Muscle of arm (tissue), 12 donors: ENCODE data around the gene GCK. TPM values are rescaled to one million over a fixed set of nuclear protein-coding genes. Genes with fewer than 3 reads are reported as not detected.

Experiments
- DNase-seq: peaks from one replicate; pipeline ENCODE4 v3.0.0-alpha.2; 2013
- polyA plus RNA-seq, 12 donors: library from polyadenylated mRNA; unstranded; fragments of 120-200 nt; gene quantifications; one replicate each; pipeline ENCODE4 v1.2.1, GENCODE V29; 2013; ENCODE audit not compliant: insufficient read length in 12 of 12

GCK gene
- polyA plus RNA-seq, 12 donors, result 1.7 to 5.7 (median 3.8) TPM; not detected in 2

DNA sequence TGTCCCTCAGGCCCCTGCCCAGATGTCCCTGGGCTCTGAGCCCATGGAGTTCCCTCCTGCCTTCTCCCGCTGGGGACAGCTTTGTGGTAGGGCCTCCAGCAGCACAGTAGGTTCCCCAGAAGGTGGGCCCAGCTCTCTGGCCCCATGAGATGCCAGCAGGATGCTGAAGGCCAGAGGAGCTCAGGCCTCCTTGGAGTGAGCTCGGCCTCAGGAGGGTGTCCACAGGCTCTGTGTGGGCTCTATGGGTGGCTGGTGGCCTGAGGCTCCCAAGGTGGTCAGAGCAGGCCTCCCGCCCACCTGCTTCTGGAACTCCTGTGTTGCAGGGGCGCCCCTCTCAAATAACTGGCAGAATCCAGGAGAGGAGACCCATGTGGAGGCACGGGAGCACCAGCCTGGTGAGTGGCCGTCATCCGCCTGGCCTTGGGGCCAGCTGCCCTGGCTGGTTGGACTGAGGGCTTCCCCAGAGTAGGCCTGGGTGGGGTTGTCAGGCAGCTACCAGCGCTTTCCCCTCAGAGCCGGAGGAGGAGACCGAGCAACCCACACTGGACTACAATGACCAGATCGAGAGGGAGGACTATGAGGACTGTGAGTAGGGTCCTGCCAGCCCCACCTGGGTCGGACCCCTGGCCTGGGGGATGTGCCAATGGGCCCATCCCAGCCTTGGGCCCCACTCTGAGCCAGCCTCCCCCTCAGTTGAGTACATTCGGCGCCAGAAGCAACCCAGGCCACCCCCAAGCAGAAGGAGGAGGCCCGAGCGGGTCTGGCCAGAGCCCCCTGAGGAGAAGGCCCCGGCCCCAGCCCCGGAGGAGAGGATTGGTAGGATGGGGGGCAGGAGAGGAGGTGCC, 81.9 kb downstream of the GCK start:
- no peak for DNase-seq

DNA sequence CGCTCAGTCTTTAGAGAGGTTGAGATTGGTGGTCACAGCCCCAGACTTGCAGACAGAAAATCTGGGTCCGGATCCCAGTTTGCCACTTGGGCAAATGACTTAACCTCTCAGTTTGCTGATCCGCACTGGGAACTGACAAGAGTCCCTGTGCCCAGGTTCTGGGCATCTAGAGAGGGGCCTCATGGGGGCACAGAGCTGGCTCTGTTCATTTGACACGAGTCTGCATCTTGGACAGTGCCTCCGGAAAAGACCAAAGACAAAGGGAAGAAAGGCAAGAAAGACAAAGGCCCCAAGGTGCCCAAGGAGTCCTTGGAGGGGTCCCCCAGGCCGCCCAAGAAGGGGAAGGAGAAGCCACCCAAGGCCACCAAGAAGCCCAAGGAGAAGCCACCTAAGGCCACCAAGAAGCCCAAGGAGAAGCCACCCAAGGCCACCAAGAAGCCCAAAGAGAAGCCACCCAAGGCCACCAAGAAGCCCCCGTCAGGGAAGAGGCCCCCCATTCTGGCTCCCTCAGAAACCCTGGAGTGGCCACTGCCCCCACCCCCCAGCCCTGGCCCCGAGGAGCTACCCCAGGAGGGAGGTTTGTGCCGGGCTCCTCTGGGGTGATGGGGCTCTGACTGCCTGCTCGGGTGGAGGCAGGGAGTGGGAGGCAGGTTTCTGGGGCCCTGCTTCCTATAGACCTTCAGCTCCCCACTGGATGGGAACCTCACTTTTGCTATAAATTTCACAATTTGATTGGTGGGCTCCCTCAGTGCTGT, 82.8 kb downstream of the GCK start:
- no peak for DNase-seq

DNA sequence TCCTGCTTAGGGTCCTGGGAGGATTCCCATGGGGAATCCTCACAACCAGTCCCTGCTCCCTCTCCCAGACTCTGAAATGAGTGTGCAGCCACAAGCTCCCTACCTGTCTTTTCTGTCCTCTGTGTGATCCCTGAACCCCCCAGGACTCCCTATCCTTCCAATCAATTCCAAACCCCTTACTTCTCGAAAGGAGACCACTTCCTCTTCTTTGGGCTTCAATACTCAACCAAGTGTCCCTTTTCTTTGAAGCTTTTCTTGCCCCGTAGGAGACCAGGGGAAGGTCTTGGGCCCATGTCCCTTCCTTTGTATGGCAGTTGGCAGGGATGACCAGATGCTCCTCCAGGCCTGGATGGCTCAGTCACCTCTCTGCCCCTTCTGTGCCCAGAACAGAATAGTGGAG, 83.4 kb downstream of the GCK start:
- DNase-seq, result no peak

DNA sequence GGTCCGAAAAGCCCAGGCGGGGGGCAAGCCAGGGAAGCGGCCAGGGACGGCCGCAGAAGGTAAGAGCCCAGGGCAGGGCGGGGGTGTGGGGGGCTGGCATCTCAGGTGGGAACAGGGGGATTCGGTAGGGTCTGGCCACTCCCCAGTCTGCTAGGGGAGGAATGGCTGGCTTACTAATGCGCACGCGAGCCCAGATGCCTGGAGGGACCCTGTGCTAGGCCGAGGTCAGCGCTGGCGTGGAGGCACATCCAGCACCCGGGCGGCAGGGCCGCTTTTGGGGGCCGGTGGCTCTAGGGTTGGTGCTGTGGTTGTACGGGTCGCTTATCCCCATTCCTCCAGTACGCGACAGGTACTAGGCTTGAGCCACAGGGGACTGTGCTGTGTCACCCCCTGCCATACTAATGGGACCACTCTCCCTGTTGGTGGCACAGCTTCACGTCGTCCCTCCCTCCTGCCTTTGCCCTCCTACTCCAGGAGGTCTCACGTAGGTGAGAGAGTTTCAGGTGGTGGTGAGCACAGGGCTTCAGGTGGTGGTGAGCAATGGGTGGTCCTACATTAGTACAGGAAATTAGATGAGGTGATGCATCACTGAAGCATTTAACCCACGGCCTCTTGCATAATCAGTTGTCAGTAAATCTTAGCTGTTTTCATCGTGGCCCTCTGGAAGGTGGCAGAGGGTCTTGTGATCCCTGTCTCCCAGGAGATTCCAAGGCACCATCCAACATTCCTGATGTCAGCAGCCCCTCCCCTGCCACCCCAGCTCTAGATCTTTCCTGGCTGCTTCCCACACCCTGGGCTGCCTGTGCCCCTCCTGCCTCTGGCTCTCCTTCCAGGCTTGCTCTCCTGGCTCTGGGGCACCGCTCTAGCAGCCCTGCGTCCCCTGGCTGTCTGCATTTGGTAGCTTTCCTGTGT, 84.1 kb downstream of the GCK start:
- DNase-seq, result no peak

DNA sequence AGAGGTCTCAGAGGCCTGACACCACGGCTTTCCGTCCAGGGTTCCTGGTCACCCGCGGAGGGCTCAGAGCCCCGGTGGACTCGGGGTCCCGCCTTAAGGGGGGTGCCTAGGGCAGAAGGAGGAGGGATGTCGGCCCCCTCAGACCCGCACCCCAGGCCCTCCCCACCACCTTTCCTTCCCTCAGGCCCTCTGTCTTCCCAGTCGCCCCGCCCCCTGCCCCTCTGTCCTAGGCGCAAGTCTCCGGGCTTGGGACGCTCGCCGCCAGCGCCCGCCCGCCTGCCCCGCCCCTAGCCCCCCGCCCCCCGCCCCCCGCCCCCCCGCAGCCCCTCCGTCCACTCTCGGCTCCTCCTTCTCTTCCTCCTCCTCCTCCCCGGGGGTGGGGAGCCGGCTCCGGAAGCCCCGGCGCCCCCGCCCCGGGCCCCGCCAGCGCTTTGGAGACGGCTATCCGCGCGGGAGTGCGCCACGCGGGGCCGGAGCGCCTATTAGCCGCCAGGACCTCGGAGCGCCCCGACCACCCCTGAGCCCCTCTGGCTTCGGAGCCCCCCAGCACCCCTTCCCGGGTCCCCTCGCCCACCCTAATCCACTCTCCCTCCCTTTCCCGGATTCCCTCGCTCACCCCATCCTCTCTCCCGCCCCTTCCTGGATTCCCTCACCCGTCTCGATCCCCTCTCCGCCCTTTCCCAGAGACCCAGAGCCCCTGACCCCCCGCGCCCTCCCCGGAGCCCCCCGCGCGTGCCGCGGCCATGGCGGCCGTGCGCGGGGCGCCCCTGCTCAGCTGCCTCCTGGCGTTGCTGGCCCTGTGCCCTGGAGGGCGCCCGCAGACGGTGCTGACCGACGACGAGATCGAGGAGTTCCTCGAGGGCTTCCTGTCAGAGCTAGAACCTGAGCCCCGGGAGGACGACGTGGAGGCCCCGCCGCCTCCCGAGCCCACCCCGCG, 85.0 kb downstream of the GCK start, which contains the start of gene AEBP1:
Gene AEBP1, plus strand, starts transcription at position 423 of the 937 bp plus-strand sequence. Its CDS starts 321 bp downstream, at position 744.
- DNase-seq, result no peak

DNA sequence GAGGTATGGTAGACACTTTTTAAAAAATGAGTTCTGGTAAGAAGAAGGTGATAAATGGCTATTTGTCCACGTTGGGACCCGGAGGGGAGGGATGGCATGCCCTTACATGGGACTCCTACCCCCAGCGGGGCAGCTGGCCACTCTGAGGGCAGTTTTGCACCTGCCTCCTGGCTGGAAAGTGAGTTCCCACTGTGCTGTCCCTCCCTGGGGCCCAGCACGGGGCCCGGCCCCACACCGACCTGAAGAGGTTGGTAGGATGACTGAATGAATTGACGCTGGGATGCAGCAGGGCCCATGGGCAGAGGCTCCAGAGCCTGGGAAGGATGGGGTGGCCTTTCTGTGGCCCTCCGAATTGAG, 85.7 kb downstream of the GCK start:
- DNase-seq, result no peak

DNA sequence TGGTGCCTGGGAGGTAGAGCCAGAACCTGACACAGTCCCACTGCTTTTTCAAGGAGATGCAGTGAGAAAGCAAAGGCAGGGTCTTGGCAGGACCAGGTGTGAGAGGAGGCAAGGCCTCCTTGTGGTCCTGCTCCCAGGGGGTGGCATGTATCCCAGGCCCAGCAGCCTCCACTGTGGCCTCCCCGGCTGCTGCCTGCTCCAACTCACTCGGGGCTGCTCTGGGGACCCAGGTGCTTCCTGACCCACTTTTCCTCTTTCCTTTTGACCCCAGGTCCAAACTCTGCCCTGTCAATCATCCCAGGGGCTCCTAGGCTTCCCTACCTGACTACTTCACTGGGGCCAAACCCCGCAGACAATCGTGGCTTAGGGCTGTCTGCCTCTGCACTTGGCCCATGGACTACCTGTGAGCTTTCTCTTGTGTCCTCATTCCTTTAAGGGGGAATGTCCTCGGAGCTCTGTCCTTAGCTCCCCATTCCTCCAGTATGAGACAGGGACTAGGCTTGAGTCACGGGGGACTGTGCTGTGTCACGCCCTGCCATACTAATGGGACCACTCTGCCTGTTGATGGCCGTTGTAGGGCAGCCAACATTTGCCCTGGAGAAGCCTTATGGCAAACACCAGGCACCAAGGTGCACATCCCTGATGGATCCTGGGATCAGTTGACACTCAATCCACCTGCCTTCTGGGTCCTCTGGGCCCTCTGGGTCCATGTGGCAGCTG, 86.2 kb downstream of the GCK start:
- no peak for DNase-seq

DNA sequence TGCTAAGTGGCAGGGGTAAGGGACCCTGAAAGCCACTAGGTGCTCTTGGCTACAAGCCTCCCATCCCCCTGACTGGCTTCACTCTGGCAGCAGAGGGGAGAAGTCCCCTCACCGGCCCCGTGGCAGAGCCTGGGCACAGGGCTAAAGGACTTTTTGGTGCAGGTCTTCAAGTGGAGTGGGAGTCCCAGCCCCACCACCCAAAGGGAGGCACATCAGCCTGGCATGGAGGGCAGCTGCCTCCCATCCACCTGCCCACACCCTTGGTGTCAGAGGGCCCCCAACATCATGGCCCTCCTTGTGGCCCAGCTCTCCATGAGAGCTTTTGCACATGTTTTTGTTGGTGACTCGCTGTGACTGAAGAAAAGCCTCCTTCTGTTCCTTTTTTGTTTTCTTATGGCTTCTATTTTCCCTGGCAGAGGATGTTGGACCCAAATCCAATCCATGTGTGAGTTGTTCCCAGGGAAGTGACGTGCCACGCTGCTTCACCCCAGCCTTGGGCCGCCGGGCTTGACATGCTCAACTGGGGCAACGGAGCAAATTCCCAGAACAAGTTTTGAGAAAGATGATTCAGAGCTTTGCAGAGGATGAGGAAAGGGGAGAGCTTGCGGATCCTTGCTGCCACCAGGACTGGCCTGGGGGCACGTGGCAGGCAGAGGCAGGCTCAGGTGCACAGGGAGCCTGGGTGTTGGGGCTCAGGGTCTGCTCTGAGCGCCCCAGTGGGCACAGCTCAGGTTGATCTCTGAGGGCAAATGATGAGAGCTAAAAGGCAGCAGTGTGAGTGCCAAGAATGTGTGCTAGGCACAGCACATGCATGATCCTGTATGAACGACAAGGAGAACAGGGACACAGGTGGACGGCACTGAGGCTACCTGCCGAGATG, 87.0 kb downstream of the GCK start:
- no peak for DNase-seq

DNA sequence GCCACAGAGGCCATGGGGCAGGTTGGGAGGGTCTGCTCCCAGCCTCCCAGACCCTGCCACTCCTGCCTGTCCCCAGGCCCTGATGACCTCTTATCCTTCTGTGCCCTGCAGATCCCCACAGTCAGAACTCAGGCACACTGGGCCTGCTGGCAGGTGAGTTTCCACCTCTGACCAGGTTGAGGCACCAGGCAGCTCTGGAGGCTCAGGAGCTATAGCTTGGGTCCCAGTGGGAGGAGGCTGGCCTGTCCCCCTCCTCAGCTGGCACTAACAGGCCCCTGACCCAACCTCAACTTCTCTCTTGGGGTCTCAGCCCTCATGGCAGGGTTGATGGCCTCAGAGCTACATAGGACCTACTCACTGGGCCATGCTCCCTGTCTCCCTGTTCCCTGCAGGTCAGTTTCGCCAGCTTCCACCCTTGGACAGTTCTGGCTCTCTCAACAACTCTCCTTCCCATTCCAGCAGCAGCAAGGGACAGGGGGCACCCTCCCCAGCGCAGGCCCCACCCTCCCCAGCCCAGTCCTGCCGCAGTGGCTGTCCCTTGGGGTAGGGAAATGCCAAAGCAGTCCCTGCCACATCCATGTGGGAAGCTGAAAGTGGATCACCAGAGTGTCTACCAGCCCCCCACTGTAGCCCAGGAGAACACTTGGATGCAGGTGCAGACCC, 87.8 kb downstream of the GCK start:
- DNase-seq, result no peak

DNA sequence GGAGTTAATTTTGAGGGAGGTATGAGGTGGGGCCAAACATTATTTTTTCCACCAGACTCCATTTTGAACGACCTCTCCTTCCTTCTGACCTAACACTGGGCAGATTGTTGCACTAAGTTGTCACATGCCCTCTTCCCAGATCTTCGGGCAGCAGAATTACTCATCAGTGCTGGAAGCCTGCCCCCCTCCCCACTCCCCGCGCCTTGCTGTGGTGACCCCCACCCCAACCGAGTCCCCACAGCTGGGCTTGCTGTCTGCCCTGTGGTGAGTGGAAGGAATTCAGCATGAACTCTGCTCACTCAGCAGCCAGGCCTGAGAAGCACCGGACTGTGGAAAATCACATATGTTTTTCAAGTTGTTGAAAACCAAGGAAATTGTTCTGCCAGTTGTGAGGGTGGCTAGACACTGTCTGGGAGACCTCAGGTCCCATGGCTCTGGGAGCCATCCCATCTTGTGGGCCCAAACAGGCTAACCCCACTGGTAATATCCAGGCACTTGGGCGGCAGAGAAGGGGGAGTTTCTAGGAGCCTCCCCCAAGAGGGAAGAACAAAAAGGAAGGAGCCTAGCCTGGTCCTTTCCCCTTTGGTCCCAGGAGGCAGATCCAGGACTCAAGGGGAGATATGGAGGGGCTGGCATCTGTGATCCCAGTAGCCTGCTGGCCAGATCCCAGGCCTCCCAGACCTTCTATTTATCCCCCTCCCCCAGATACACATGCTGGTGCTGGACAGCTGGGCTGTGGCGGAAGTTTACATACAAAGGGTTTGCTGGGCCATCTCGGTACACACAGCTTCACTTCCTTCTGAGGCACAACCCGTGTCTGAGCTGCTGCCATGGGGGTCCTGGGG, 88.6 kb downstream of the GCK start:
- DNase-seq, result no peak

DNA sequence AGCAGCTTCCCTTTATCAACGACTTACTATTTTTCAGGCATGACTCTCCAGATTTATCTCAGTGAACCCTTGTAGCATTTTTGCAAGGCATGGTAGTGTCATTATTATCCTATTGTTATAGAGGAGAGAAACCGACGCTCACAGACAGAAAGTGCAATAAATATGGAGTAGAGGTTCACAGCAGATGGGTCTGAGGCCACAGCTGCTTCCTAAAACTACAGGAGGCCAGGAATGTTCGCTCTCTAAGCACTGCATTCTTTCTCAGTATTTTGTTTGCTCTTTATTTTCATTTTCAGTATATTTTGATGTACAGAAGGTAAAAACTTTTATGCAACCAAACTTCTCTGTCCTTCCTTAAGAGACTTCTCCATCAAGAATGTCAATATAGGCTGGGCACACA, 89.6 kb downstream of the GCK start:
- DNase-seq, result no peak

DNA sequence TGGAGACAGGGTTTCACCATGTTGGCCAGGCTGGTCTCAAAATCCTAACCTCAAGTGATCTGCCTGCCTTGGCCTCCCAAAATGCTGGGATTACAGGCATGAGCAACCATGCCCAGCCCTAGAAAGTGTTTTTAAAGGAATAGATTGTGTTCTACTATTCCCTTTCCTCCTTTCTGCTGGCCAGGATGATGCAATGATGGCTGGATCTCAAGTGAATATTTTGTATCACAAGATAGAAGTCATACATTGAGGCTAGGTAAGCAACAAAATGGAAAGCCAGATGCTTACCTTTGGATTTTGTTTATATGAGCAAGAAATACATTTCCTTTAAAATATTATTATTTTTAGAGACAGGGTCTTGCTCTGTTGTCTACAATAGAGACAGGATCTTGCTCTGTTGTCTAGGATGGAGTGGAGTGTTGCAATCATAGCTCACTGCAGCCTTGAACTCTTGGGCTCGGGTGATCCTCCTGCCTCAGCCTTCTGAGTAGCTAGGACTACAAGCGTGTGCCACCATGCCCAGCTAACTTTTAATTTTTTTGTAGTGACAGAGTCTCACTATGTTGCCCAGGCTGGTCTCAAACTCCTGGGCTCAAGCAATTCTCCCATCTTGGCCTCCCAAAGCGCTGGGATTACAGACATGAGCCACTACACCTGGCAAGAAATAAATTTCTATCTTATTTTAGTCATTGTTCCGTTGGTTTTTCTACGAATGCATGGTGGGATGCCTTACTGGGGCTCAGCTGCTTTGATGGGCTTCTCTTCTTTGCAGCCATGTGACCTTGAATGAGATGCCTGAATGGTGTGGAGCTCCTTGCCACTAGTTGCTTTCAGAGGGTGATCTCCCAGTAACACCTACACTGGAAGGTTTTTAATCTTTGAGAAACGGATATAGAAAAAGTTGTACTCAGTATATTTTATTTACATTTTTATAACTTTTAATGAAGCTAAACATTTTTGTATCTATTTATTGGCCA, 90.9 kb downstream of the GCK start:
- DNase-seq, result no peak

DNA sequence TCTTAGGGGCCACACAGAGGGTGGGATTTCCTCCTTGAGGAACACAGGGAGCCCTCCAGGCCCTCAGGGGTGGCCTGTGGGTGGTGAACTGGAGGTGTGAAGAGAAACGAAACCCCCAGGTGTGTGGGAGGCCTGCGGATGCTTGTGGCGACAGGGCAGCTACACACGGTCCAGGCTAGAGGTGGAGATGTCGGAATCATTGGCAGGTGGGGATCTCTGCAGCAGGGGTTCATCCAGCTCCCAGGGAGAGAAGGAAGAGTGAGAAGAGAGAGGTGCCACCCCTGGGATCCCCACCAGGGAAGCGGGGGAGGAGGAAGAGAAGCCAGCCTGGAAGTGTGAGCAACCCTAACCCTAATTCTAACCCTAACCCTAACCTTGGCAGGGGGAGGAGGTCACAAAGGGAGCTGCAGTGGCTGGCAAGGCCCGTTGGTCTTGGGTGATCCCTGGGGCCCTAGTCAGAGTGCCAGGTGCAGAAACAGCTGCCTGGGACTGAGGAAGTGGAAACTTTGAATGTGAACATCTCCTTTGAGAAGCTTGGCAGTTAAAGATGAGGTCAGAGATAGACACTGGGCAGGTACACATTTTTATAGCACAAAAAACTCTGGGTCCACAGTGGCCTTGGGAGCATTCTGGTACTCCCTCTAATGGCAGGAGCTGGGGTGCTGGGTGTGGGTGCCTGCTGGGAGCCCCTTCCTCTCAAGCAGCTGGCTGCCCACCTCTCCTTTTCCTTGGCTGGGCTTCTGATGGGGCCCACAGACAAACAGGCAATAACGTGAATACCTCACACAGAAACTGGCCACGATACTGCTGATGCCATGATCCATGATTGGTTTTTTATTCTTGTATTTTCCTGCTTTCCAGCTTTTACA, 91.9 kb downstream of the GCK start:
- DNase-seq, result no peak

DNA sequence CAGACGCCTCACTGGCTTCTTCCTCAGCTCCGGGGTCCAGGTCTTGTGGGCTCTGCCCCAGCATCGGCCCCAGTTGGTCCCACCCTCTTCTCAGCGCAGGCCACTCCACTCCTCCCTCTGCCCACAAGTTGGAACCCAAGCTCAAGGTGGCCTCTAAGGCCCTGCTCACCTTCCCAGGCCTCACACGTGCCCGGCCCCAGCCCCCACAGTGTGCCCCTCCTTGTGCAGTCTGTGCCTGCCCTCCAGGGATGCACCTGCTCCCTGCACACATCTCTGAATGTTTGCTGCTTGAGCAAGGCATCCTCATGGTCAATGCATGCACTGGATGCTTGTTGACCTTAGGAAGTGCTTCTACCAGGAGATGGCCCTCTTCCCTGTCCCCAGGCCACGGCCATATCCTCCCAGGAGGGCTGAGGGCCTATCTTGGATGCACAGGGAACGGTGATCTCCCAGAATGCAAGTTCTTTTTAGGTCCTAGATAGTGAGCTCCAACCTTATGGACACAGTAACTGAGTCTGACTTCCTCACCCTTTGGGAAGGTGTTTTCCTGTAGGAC, 92.8 kb downstream of the GCK start:
- no peak for DNase-seq

DNA sequence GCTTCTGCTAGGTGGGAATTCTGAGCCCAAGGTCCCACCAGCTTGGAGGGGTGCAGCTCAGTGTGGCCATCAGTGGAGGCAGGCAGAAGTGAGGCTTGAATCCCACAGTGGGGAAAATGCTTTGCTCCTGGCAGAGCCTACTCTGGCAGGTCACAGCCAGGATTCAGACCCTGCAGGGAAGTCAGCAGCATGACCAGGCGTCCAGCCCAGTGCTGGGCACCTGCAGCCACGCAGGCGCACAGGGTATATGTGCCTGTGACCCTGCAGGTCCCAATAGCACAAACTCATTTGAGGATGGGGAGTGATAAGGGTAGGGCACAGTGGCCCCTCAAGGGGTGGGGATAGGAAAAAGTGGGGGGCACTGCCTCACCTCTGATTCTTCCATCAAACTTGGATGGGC, 93.5 kb downstream of the GCK start:
- DNase-seq, result no peak
